A549 treated with ZK216348 at 1 μM for 4 hours (cell line): ENCODE data around the gene PMS1. TPM values are rescaled to one million over a fixed set of nuclear protein-coding genes. Genes with fewer than 3 reads are reported as not detected.

ENCODE experiments used
- total RNA-seq: library from RNA; stranded (reverse); fragments of 200-300 nt; extraction: Qiagen RNA extraction; gene quantifications from 5 replicates; pipeline ENCODE4 v1.2.3, GENCODE V29; 2022; ENCODE audit warnings: low read depth

Gene PMS1
- total RNA-seq, result 5.7 to 8.6 TPM (median 8.0 TPM) in 5 replicates

DNA sequence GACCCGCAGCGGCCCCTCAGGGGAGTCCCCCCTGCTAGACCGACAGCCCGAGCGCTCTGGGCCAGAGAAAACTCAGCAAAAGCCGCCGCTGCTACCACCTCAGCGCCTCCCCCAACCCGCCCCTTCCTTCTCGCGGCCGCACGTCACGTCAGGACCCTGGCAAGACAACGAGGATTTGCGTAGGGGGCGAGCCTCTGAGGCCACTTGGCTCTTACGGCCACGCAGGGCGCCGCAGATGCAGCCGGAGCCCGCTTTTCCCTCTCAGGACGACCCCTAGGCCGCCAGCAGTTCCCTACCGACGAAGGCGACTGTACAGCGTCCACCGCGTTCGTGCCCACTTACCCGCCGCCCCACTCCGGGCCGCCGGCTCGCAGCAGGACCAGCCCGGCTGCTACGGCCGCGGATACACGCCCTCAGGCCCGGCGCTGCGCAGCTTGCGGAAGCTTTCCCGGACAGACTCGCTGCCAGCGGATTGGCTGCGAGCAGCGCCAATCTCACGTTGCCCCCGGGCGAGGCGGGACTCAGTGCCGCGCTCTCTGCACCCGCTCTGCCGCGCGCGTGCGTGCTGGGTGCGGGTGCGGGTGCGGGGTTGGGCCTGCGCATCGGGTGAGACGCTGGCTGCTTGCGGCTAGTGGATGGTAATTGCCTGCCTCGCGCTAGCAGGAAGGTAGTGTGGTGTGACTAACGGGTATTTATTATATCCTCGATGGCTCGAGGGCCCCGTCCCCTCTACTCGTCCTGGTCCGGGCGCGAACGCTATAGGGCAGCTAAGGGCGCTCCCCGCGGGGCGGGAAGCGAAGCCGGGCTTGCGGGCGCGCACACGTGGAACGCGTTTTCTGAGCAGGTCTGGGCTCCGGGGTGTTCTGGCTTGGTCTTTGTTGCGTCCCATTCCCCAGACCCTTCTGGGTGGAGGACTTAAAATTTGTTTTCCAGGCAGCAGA, at the start of gene PMS1, which contains the start of gene ORMDL1:
TSS of gene PMS1 (plus strand) at position 524 of the 941 bp plus-strand sequence. CDS start 7,360 bp downstream, outside the sequence.
TSS of gene ORMDL1 (minus strand) at position 413 of the 941 bp plus-strand sequence. CDS start 1,744 bp downstream, outside the sequence.

DNA sequence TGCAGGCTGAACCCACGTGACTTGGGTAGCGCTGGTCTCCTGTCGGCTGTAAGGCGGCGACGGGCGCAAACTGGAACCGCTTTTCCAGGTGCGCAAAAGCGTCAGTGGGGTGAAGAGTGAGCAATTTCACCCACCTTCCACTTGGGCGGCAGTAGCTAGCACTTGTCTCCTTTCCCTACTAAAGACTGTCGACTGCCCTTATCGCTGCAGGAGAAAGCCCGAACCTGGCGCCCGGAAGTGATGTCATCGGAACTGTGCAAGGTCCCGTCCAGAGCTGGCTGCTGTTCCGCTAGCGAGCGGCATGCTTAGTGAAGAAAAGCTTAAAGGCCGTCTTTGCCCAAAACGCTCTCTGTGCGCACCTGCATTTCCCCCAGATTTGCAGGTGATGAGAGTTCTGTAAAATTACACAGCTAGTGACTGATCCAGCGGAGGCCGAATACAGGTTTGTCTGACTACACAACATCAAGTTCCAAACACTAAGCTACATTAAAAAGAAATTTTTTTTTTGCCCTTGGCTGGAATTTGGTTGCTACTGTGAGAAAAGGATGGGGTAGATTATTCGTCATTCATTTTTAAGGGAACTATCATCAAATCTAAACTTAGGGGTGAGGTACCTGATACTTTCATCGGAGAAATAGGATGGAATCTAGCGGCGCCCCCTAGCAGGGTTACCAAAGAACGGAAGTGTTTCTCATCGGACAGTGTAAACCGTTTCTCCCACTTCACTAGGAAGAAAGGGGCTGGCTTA, 21.5 kb upstream of the PMS1 start, which contains the start of gene OSGEPL1:
TSS of gene OSGEPL1 (minus strand) at position 242 of the 748 bp plus-strand sequence. CDS start 1,152 bp downstream, outside the sequence.

Other genes with a start within 250 kb of the PMS1 start
- gene SLC40A1, start 203.7 kb upstream of the PMS1 start, total RNA-seq, result 1.9 to 2.9 TPM (median 2.7 TPM) in 5 replicates
- gene ASNSD1, start 123.0 kb upstream of the PMS1 start, total RNA-seq, result 29.1 to 40.7 TPM (median 34.7 TPM) in 5 replicates
- gene ANKAR, start 109.8 kb upstream of the PMS1 start, total RNA-seq, result 0.44 to 1.4 TPM (median 1.0 TPM) in 5 replicates
- 2.9 to 5.1 TPM (median 4.4 TPM) in 5 replicates for gene OSGEPL1, start 21.7 kb upstream of the PMS1 start, total RNA-seq
- 34.8 to 47.9 TPM (median 44.7 TPM) in 5 replicates for gene ORMDL1, start 111 bp upstream of the PMS1 start, total RNA-seq